PFSK-1 (cell line): ENCODE measurements around the gene SEC23IP. TPM values are rescaled to one million over a fixed set of nuclear protein-coding genes. Genes with fewer than 3 reads are reported as not detected.

Source experiments
- FOXP2 ChIP-seq: optimal IDR thresholded peaks from 2 replicates; pipeline ENCODE3; 2011; ENCODE audit warnings: borderline replicate concordance, control low read depth, inconsistent platforms; ENCODE audit not compliant: insufficient read depth; ENCODE audit errors: extremely low read length, extremely low read depth
- POLR2AphosphoS5 ChIP-seq: IDR thresholded peaks from 2 replicates; pipeline ENCODE4 v1.6.1; 2012; ENCODE audit warnings: low read depth, mild to moderate bottlenecking, control low read depth, low read length, moderate library complexity
- SIN3A ChIP-seq: IDR thresholded peaks from 2 replicates; pipeline ENCODE4 v1.6.1; 2012; ENCODE audit warnings: mild to moderate bottlenecking, low read length, moderate library complexity, borderline replicate concordance; ENCODE audit not compliant: insufficient read depth
- TAF1 ChIP-seq: IDR thresholded peaks from 2 replicates; pipeline ENCODE4 v1.6.1; 2012; ENCODE audit warnings: low read length, control low read depth, borderline replicate concordance; ENCODE audit not compliant: insufficient read depth
- polyA plus RNA-seq: library from polyadenylated mRNA; unstranded; fragments of >200 nt; gene quantifications from one replicate; pipeline ENCODE4 v1.2.1, GENCODE V29; 2012; ENCODE audit warnings: low read depth, missing spikeins; ENCODE audit not compliant: insufficient read length
- TF ChIP-seq, protein P1 (sequence below), 2 experiments: IDR thresholded peaks; 2 replicates each; pipeline versions ENCODE4 v1.6.1 to v1.8.0; 2011 to 2012; ENCODE audit warnings: low read depth in 2 of 2, low read length in 2 of 2, control low read depth in 1 of 2, inconsistent platforms in 1 of 2, mild to moderate bottlenecking in 1 of 2, moderate library complexity in 1 of 2; ENCODE audit not compliant: insufficient read depth in 1 of 2

The SEC23IP gene
- polyA plus RNA-seq = 25.0 TPM

DNA sequence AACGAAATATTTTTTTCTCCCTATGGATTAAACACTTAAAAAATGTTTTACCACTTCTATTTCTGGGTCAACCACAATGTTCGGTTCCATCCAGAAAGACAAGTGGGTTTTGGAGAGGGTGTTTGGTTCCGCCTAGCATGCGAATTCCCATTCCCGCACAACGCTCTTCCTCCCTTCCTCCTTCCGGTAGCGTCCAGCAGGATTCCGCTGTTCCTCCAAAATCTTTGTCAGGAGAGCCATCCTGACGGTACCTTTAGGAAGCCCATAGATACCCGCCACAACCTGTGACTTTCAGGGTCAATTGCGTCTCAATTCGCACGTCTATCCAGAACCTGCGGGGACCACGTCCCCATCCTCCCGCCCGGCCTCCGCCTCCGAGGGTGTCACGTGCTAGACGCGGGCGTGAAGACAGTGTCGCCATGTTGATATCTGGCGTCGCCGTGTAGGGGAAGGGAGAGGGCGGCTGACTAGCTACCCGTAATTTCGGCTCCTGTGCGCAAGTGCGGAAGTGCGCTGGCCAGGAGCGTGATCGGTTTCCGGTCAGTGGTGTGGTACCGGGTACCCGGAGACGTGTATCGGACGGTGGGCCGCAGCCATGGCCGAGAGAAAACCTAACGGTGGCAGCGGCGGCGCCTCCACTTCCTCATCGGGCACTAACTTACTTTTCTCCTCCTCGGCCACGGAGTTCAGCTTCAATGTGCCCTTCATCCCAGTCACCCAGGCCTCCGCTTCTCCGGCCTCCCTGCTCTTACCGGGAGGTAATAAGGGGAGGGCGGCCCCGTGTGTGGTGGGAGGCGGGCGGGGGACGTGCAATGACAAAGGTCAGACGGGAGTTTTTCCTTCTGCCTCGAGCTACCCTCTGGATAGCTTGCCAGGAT lies at the start of gene SEC23IP:
Gene SEC23IP, plus strand, starts transcription at position 543 of the 878 bp plus-strand sequence. Its CDS starts 53 bp downstream, at position 596.
- TF ChIP-seq TAF1 (0 out of 2 replicates have a peak, but pooled peaks have one; percentile 50), FOXP2 (peak; percentile 57), POLR2AphosphoS5 (peak; percentile 89)
- TF ChIP-seq, protein P1, sequence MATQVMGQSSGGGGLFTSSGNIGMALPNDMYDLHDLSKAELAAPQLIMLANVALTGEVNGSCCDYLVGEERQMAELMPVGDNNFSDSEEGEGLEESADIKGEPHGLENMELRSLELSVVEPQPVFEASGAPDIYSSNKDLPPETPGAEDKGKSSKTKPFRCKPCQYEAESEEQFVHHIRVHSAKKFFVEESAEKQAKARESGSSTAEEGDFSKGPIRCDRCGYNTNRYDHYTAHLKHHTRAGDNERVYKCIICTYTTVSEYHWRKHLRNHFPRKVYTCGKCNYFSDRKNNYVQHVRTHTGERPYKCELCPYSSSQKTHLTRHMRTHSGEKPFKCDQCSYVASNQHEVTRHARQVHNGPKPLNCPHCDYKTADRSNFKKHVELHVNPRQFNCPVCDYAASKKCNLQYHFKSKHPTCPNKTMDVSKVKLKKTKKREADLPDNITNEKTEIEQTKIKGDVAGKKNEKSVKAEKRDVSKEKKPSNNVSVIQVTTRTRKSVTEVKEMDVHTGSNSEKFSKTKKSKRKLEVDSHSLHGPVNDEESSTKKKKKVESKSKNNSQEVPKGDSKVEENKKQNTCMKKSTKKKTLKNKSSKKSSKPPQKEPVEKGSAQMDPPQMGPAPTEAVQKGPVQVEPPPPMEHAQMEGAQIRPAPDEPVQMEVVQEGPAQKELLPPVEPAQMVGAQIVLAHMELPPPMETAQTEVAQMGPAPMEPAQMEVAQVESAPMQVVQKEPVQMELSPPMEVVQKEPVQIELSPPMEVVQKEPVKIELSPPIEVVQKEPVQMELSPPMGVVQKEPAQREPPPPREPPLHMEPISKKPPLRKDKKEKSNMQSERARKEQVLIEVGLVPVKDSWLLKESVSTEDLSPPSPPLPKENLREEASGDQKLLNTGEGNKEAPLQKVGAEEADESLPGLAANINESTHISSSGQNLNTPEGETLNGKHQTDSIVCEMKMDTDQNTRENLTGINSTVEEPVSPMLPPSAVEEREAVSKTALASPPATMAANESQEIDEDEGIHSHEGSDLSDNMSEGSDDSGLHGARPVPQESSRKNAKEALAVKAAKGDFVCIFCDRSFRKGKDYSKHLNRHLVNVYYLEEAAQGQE (IDR thresholded peaks at IDR 0.05; ENCODE audit: insufficient read depth in 1 of 2, low read depth in 2 of 2, low read length in 2 of 2) = no peak

DNA sequence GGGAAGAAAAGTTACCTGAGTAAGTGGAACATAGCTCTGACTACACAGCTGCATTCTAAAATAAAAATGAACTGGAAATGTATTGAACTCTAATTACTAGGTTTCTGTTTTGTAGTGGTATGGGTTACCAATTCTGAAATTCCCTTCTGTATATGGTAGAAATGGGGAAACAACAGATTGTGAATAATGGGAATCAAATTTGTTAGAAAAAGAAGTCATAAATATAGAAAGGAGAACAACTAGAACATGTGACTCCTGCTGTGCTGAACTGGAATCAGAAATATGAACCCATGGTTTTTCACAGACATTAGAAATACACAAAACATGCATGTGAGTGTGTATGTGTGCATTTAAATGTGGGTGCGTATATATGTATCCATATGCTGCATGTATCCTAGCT lies 46.9 kb upstream of the SEC23IP start:
- no peak for TF ChIP-seq TAF1
- TF ChIP-seq FOXP2 = no peak
- TF ChIP-seq, protein P1 (IDR thresholded peaks at IDR 0.05; ENCODE audit: insufficient read depth in 1 of 2, low read depth in 2 of 2, low read length in 2 of 2) = no peak
- TF ChIP-seq SIN3A = no peak
- no peak for TF ChIP-seq POLR2AphosphoS5

DNA sequence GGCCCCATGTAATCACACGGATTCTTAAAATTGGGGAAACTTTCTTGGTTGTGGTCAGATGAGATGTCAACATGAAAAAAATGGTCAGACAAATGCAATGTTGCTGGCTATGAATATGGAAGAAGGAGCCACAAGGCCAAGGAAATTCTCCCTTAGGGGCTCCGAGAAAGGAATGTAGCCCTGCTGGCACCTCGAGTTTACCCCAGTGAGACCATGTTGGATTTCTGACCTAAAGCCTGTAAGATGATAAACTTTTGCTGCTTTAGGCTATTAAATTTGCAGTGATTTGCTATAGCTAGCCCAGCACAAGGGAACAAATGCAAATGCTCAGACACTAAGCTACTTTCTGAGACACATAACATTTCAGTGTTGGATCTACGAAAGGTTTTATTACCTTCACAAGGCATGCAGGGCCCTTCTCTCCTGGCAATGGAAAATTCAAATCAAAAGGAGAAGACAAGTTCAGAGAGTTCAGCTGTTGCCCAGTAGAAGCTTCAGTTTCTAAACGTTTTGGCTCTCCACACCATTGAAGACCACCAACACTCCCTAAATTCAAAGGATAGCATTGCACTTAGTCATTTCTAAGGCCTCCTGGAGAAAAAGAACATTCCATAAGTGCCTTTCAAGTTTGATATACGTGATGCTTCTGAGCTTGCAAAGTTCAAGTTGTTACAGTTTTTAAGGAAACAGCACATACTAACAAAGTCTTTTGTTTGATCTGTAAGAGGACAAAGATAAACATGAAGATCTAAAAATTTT lies 43.3 kb upstream of the SEC23IP start:
- TF ChIP-seq SIN3A (no peak), FOXP2 (no peak), POLR2AphosphoS5 (no peak), TAF1 (no peak)
- TF ChIP-seq, protein P1 (IDR thresholded peaks at IDR 0.05; ENCODE audit: insufficient read depth in 1 of 2, low read depth in 2 of 2, low read length in 2 of 2) = no peak

DNA sequence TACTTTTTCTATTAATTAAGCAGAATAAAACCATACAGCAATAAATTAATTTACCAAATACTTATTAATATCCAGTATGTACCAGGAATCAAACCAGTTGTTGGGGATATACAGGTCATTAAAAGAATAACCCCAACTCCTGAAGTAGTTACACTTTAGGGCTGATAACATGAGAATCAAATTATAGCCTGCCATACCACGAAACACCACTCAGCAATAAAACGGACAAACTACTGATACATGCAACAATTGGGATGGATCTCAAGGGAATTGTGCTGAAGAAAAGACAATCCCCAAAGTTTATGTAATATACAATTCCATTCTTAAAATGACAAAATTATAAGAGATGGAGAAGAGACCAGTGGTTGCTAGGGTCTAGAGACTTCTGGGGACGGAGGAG lies 42.6 kb upstream of the SEC23IP start:
- no peak for TF ChIP-seq TAF1
- no peak for TF ChIP-seq SIN3A

DNA sequence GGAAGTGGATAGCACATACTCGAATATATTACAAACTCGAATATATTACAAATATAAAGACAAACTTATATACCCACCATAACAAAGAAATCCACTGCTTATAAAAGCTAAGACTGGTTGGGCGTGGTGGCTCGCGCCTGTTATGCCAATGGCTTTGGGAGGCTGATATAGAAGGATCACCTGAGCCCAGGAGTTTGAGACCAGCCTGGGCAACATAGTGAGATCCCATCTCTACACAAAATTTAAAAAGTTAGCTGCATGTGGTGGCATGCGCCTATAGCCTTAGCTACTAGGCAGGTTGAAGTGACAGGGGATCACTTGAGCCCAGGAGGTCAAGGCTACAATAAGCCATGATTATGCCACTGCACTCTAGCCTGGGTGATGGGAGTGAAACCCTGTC lies 40.3 kb upstream of the SEC23IP start:
- TF ChIP-seq TAF1 (no peak), POLR2AphosphoS5 (no peak), FOXP2 (no peak), SIN3A (no peak)
- TF ChIP-seq, protein P1 (IDR thresholded peaks at IDR 0.05; ENCODE audit: insufficient read depth in 1 of 2, low read depth in 2 of 2, low read length in 2 of 2) = no peak
